Astrocyte (in vitro differentiated cells and primary cell): ENCODE measurements around the gene RAB40B.

ENCODE experiments used
- CTCF ChIP-seq: IDR thresholded peaks from 2 replicates; pipeline ENCODE4 v1.5.1; 2011; ENCODE audit warnings: low read depth, mild to moderate bottlenecking, inconsistent platforms, low read length, moderate library complexity; ENCODE audit not compliant: insufficient read depth
- EZH2 ChIP-seq: IDR thresholded peaks from 2 replicates; pipeline ENCODE4 v1.6.1; 2012; ENCODE audit warnings: mild to moderate bottlenecking, low read length, inconsistent platforms; ENCODE audit not compliant: insufficient read depth

DNA sequence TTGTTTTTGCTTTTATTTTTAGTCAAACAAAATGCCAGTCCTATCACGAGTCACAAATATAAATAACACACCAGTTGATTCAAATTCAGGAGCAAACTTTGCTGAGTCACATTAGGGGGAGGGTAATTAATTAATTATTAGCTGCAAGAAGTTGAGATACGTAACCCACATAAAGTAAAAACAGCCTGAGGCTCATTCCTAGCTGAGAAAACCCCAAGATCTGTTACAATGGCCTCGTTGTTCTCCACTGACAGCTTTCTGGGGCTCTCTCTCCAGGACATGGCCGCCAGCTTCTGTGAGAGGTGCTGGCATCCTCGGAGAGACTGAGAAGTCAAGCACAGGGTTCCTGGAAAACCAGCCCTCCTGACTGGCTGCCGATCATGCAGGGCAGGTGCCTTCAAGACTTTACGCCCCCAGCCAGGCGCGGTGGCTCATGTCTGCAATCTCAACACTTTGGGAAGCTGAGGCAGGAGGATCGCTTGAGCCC, 11.1 kb downstream of the RAB40B start:
- TF ChIP-seq CTCF (no peak), EZH2 (no peak)
